C4-2B (cell line): ENCODE data around the gene IDH3G.

Source experiments
- ZFX ChIP-seq: fragments of 450-650 bp; IDR thresholded peaks from 2 replicates; pipeline ENCODE4 v1.6.1; 2017
- TF ChIP-seq, protein P1 (sequence below): fragments of 450-650 bp; conservative IDR thresholded peaks from 2 replicates; pipeline ENCODE4 v1.5.1; 2017; ENCODE audit warnings: mild to moderate bottlenecking

DNA sequence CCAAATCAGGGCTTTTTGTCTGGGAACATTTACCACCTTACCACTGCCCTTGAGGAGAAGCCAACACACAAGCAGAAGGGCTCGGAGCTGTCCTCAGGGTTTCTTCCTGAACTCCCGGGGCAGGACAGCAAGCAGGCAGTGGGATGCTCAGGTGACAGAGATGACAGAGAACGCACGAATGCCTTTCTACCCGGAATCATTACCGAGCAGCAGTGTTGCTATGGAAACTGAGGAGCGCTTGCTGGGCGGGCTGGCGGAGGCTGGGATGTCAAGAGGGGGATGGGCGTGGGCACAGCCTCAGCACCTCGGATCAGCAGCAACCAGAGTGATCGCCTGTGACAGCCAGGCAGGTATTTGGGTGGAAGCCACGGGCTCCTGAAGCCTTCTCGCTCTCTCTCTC lies 18.0 kb upstream of the IDH3G start:
- TF ChIP-seq, protein P1, sequence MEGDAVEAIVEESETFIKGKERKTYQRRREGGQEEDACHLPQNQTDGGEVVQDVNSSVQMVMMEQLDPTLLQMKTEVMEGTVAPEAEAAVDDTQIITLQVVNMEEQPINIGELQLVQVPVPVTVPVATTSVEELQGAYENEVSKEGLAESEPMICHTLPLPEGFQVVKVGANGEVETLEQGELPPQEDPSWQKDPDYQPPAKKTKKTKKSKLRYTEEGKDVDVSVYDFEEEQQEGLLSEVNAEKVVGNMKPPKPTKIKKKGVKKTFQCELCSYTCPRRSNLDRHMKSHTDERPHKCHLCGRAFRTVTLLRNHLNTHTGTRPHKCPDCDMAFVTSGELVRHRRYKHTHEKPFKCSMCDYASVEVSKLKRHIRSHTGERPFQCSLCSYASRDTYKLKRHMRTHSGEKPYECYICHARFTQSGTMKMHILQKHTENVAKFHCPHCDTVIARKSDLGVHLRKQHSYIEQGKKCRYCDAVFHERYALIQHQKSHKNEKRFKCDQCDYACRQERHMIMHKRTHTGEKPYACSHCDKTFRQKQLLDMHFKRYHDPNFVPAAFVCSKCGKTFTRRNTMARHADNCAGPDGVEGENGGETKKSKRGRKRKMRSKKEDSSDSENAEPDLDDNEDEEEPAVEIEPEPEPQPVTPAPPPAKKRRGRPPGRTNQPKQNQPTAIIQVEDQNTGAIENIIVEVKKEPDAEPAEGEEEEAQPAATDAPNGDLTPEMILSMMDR: no peak
- TF ChIP-seq ZFX: no peak
